HEK293 (cell line): Measurements from ENCODE around the gene ZNF76.

Source experiments
- CTCF ChIA-PET: fragments of 350-600 bp; formaldehyde crosslinking; extraction: SDS; loops from one replicate; lab custom pipeline; 2021; ENCODE audit warnings: antibody characterized with exemption; lab: Yijun Ruan, JAX
- POLR2A ChIA-PET: fragments of 300-600 bp; formaldehyde crosslinking; extraction: SDS; loops from one replicate; lab custom pipeline; 2020; ENCODE audit warnings: antibody characterized with exemption, inconsistent platforms; lab: Yijun Ruan, JAX
- H3K27ac ChIP-seq: fragments of 200-500 bp; sonication (Bioruptor generic); 2 replicates; pipeline ENCODE4 v1.5.1; 2014; ENCODE audit warnings: low read depth, low read length, control low read depth, inconsistent platforms; ENCODE audit errors: extremely low read depth
- H3K36me3 ChIP-seq, 2 experiments: fragments of 200-500 bp in 1 of 2; sonication (Bioruptor generic) in 1 of 2; 1 replicate in 1 of 2; 2 replicates in 1 of 2; pipeline ENCODE4 v1.5.1; 2014 to 2017; ENCODE audit warnings: inconsistent platforms in 2 of 2, low read length in 2 of 2; ENCODE audit not compliant: control insufficient read depth in 2 of 2, insufficient read depth in 1 of 2
- H3K4me1 ChIP-seq: fragments of 200-500 bp; sonication (Bioruptor generic); 2 replicates; pipeline ENCODE4 v1.5.1; 2014; ENCODE audit warnings: mild to moderate bottlenecking, low read length, inconsistent platforms; ENCODE audit not compliant: control insufficient read depth, insufficient read depth
- H3K4me3 ChIP-seq: 2 replicates; pipeline ENCODE4 v1.5.1; 2011; ENCODE audit warnings: low read depth, mild to moderate bottlenecking, control low read depth, low read length, moderate library complexity
- H3K9me3 ChIP-seq: fragments of 200-500 bp; sonication (Bioruptor generic); 2 replicates; pipeline ENCODE4 v1.5.1; 2014; ENCODE audit warnings: low read depth, low read length, inconsistent platforms; ENCODE audit not compliant: control insufficient read depth, insufficient read depth
- GLI2 ChIP-seq: fragments of 450-650 bp; formaldehyde crosslinking; IDR thresholded peaks from 2 replicates; pipeline ENCODE4; 2017; ENCODE audit warnings: missing biosample characterization, missing genetic modification characterization, low read depth, borderline replicate concordance
- GLIS1 ChIP-seq: fragments of 450-650 bp; formaldehyde crosslinking; IDR thresholded peaks from 2 replicates; pipeline ENCODE4 v1.5.1; 2016; ENCODE audit warnings: missing biosample characterization, missing genetic modification characterization
- KLF10 ChIP-seq: fragments of 450-650 bp; IDR thresholded peaks from 2 replicates; pipeline ENCODE4 v1.5.1; 2018; ENCODE audit warnings: missing biosample characterization, mild to moderate bottlenecking, missing genetic modification characterization
- PRDM10 ChIP-seq: fragments of 450-650 bp; formaldehyde crosslinking; IDR thresholded peaks from 2 replicates; pipeline ENCODE4 v1.5.1; 2016; ENCODE audit warnings: missing biosample characterization, missing genetic modification characterization
- SALL2 ChIP-seq: fragments of 450-650 bp; formaldehyde crosslinking; IDR thresholded peaks from 2 replicates; pipeline ENCODE4 v1.5.0; 2017; ENCODE audit warnings: missing biosample characterization, mild to moderate bottlenecking, missing genetic modification characterization, borderline replicate concordance
- SCRT1 ChIP-seq: fragments of 450-650 bp; formaldehyde crosslinking; IDR thresholded peaks from 2 replicates; pipeline ENCODE4 v1.5.1; 2016; ENCODE audit warnings: missing biosample characterization, missing genetic modification characterization, borderline replicate concordance
- SCRT2 ChIP-seq: fragments of 450-650 bp; formaldehyde crosslinking; IDR thresholded peaks from 2 replicates; pipeline ENCODE4 v1.5.1; 2016; ENCODE audit warnings: missing biosample characterization, missing genetic modification characterization
- ZNF18 ChIP-seq: fragments of 450-650 bp; formaldehyde crosslinking; IDR thresholded peaks from 2 replicates; pipeline ENCODE4 v1.5.1; 2016; ENCODE audit warnings: missing biosample characterization, missing genetic modification characterization
- ZNF202 ChIP-seq: fragments of 450-650 bp; formaldehyde crosslinking; IDR thresholded peaks from 2 replicates; pipeline ENCODE4 v1.5.1; 2016; ENCODE audit warnings: missing biosample characterization, missing genetic modification characterization, borderline replicate concordance
- ZNF302 ChIP-seq: fragments of 450-650 bp; formaldehyde crosslinking; IDR thresholded peaks from 2 replicates; pipeline ENCODE4 v1.5.1; 2016; ENCODE audit warnings: missing biosample characterization, missing genetic modification characterization, low read depth
- ZNF354C ChIP-seq: fragments of 450-650 bp; formaldehyde crosslinking; IDR thresholded peaks from 2 replicates; pipeline ENCODE4 v1.5.1; 2016; ENCODE audit warnings: missing biosample characterization, missing genetic modification characterization, low read depth, borderline replicate concordance
- ZNF366 ChIP-seq: fragments of 450-650 bp; formaldehyde crosslinking; conservative IDR thresholded peaks from 2 replicates; pipeline ENCODE4 v1.5.1; 2016; ENCODE audit warnings: missing biosample characterization, missing genetic modification characterization
- ZNF544 ChIP-seq: fragments of 450-650 bp; formaldehyde crosslinking; IDR thresholded peaks from 2 replicates; pipeline ENCODE4 v1.5.0; 2017; ENCODE audit warnings: missing biosample characterization, missing genetic modification characterization
- ZNF623 ChIP-seq: fragments of 450-650 bp; formaldehyde crosslinking; IDR thresholded peaks from 2 replicates; pipeline ENCODE4 v1.5.1; 2016; ENCODE audit warnings: missing biosample characterization, missing genetic modification characterization
- ZNF645 ChIP-seq: fragments of 450-650 bp; formaldehyde crosslinking; IDR thresholded peaks from 2 replicates; pipeline ENCODE4; 2016; ENCODE audit warnings: missing biosample characterization, missing genetic modification characterization
- ZNF837 ChIP-seq: fragments of 450-650 bp; formaldehyde crosslinking; IDR thresholded peaks from 2 replicates; pipeline ENCODE4 v1.5.1; 2016; ENCODE audit warnings: missing biosample characterization, missing genetic modification characterization
- TF ChIP-seq, protein P1 (sequence below): fragments of 450-650 bp; formaldehyde crosslinking; IDR thresholded peaks from 2 replicates; pipeline ENCODE4 v1.5.1; 2016; ENCODE audit warnings: missing biosample characterization, missing genetic modification characterization

The ZNF76 gene

DNA sequence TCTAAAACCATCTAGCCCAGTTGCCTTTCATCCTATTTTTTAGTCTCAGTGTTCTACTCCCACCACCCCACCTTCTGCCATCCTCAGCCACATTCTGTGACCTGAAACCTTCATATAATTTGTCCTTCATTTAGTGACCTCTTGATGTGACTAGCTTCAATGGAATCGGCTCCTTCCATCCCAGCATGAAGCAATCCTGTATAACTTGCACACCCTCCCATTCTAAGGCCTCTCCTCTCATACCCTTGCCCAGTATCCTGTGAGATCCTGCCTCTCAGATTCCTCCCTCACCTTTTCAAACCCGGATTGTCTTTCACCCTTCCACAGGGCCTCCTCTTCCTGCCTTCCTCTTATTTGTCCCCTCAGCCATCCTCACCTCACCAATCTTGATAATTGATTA is 3.1 kb downstream of the ZNF76 start:
- Histone ChIP-seq H3K4me1 (peaks cover 6% of the 10 kb centered on the region; the same call in 1 of the 2 replicates), H3K27ac (no peak overlapping the region), H3K4me3 (no peak overlapping the region), H3K9me3 (no peaks in the 10 kb centered on the region), H3K36me3 (no peaks in the 10 kb centered on the region)
- POLR2A ChIA-PET: no interaction called here
- TF ChIP-seq ZNF544 (tag by site-specific recombination): no peak
- TF ChIP-seq SALL2 (tag by site-specific recombination): no peak
- TF ChIP-seq PRDM10 (tag by site-specific recombination): no peak
- no peak for TF ChIP-seq ZNF302 (tag by site-specific recombination)
- TF ChIP-seq ZNF366: 0 out of 2 replicates have a peak, but pooled peaks have one; percentile 28
- CTCF ChIA-PET: no interaction called here

GRCh38 chr6:35264550-35265274 is 5.2 kb downstream of the ZNF76 start:
- ChIA-PET CTCF (interaction anchor here (0.7 to 1.5 kb wide), 2 partner anchors 24 to 25 kb away, joined by 3 to 4 read pairs; no protein-coding TSS in a partner anchor), POLR2A (no interaction called here)
- TF ChIP-seq SCRT1 (peak; percentile 84; the same call in 1 of the 2 replicates), ZNF18 (no peak), SCRT2 (tag by site-specific recombination) (peak; percentile 93)

GRCh38 chr6:35265523-35265922 is 6.0 kb downstream of the ZNF76 start:
- H3K9me3 ChIP-seq: no peaks in the 10 kb centered on the region
- peaks cover 6% of the 10 kb centered on the region; the same call in 1 of the 2 replicates for H3K4me1 ChIP-seq
- H3K27ac ChIP-seq: no peak overlapping the region
- ChIA-PET POLR2A (no interaction called here), CTCF (interaction anchor here (0.6 to 1.5 kb wide), 2 partner anchors 24 to 279 kb away, joined by 4 to 6 read pairs; no protein-coding TSS in a partner anchor)
- H3K36me3 ChIP-seq: no peaks in the 10 kb centered on the region; a peak in 1 of 3 replicates
- no peak overlapping the region for H3K4me3 ChIP-seq
- TF ChIP-seq KLF10 (tag by site-specific recombination): no peak
- TF ChIP-seq, protein P1, sequence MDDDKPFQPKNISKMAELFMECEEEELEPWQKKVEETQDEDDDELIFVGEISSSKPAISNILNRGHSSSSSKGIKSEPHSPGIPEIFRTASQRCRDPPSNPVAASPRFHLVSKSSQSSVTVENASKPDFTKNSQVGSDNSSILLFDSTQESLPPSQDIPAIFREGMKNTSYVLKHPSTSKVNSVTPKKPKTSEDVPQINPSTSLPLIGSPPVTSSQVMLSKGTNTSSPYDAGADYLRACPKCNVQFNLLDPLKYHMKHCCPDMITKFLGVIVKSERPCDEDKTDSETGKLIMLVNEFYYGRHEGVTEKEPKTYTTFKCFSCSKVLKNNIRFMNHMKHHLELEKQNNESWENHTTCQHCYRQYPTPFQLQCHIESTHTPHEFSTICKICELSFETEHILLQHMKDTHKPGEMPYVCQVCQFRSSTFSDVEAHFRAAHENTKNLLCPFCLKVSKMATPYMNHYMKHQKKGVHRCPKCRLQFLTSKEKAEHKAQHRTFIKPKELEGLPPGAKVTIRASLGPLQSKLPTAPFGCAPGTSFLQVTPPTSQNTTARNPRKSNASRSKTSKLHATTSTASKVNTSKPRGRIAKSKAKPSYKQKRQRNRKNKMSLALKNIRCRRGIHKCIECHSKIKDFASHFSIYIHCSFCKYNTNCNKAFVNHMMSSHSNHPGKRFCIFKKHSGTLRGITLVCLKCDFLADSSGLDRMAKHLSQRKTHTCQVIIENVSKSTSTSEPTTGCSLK (tag by site-specific recombination): no peak
- peak; percentile 68 for TF ChIP-seq ZNF623 (tag by site-specific recombination)
- no peak for TF ChIP-seq ZNF837 (tag by site-specific recombination)
- no peak for TF ChIP-seq ZNF202 (tag by site-specific recombination)
- TF ChIP-seq ZNF18: 0 out of 2 replicates have a peak, but pooled peaks have one; percentile 19
- TF ChIP-seq ZNF354C (tag by site-specific recombination): no peak
- no peak for TF ChIP-seq GLIS1 (tag by site-specific recombination)
- TF ChIP-seq ZNF645 (tag by site-specific recombination): no peak
- TF ChIP-seq GLI2: no peak

More at GRCh38 chr6:35264550-35265274, 5.2 kb downstream of the ZNF76 start:
- Histone ChIP-seq H3K9me3 (no peaks in the 10 kb centered on the region), H3K27ac (no peak overlapping the region), H3K4me3 (no peak overlapping the region), H3K4me1 (peaks cover 7% of the 10 kb centered on the region; the same call in 1 of the 2 replicates), H3K36me3 (no peaks in the 10 kb centered on the region)
